Activated naive CD4-positive, alpha-beta T cell treated with anti-CD3 and anti-CD28 coated beads, Interleukin-2, amount 50 U/mL, for 16 hours (primary cell): ENCODE measurements around the gene DAAM1.

Experiments used
- DNase-seq: peaks from one replicate; pipeline ENCODE4 v3.0.0-alpha.2; 2020

The DAAM1 gene

DNA sequence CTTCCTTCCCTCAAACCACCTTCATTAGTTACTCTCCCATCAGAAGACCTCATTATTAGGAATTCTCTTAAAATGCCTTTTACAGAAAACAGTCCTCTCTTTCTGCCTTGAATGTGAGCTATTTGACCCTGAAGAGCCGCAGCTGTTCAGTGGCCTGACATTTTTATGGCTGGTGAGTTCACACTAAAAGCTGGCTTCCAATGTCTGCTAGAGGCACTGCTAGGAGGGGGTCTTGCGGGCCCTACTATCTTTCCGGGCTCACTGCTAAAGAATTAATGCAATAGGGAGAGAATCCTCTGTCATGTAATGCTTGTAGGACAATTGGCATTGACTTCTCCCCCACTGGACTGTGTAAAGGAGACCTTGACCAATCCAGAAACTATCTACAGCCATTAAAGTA is 189.0 kb downstream of the DAAM1 start:
- no peak for DNase-seq

DNA sequence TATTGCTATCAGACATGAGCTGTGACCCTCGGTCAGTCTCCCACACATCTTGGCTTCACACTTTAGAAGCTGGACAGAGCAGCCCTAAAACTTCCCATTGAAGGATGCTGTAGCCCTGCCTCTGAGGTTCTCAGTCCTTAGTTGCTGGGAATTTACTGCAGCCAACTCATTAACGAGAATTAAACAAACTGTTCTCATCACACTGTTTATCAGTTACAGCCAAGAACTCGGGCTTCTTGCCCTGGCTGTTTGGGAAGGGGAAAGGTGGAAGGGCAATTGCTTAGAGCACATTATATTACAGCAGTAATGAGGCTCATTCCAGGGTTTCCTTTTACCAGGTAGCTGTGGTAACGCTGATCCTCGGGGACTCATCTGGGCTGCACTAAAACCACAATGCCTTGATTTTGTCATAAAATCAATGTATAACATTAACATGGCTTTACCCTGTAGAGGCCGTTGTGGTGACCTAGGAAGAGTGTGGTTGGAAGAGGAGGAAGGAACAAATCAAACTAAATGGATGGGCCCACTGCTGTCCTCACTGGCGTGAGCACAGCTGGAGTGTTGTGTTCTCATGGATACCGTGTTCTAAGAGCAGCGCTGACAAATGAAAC is 189.6 kb downstream of the DAAM1 start:
- no peak for DNase-seq

DNA sequence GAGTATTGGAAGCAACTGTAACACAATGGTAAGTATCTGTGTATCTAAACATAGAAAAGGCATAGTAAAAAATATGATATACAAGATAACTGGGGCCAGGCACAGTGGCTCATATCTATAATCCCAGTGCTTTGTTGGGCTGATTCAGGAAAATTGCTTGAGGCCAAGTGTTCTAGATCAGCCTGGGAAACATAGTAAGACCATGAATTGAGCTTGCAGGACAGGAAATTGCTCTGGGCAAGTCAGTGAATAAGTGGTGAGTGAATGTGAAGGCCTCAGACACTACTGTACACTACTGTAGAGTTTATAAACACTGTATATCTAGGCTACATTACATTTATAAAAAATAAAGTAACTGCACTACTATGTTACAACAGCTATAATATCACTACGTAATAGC is 201.5 kb downstream of the DAAM1 start:
- DNase-seq = no peak

DNA sequence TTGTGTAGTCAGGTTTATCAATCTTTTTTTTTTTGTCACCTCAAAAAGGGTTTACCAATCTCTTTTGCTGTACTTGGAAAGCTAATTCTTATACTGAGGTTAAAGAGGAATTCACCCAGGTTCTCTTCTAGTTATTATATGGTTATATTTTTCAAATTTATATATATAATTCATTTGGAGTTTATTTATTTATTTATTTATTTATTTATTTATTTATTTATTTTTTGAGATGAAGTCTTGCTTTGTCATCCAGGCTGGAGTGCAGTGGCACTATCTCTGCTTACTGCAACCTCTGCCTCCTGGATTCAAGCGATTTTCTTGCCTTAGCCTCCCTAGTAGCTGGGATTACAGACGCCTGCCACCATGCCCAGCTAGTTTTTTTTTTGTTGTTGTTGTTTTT is 202.9 kb downstream of the DAAM1 start:
- DNase-seq = no peak

DNA sequence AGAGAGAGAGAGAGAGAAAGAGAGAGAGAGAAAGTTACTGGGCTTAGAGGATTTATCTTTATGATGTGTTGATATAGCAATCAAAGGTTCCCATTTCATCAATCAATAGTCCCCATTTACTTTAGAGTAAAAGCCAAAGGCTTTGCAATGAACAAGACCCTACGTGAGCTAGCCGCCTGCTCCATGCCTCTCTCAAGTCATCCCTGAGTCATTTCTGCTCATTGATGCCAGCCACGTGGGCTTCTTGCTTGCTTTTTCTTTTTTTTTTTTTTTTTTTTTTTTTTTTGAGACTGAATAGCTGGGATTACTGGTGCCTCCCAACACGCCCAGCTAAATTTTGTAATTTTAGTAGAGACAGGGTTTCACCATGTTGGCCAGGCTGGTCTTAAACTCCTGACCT is 205.8 kb downstream of the DAAM1 start:
- DNase-seq = no peak

DNA sequence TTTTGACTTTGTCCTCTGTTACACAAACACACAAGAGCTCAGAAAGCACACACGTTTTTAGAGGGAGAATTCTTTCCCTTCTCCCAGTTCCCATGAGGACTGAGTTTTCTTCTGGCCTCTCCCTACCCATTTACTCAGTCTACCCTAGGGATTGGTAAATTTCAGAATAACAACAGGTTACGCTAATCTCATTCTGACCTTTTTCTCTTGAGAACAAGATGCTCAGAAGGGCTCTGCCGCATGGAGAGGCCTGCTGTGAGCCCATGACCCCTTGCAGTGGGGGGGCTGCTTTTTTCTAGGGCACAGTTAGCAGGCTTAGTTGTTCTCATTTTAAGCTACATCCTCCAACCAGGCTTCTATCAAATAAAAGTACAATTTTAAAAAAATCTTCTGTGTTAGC is 207.2 kb downstream of the DAAM1 start:
- DNase-seq = no peak

DNA sequence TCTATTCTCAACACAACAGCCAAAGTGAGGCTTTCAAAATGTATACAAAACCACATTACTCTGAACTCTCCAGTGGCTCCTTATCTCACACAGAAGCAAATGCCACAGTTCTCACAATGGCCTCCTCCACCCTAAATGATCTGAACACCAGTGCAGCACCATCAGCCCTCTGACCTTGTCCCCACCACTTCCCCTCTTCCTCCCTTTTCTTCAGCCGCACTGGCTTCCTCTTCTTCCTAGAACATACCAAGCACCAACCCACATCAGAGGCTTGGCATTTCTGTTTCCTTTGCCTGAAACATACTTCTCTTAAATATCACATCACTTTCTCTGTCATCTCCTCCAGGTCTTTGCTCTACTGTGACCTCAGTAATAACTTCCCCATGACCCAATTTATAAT is 210.4 kb downstream of the DAAM1 start:
- no peak for DNase-seq

DNA sequence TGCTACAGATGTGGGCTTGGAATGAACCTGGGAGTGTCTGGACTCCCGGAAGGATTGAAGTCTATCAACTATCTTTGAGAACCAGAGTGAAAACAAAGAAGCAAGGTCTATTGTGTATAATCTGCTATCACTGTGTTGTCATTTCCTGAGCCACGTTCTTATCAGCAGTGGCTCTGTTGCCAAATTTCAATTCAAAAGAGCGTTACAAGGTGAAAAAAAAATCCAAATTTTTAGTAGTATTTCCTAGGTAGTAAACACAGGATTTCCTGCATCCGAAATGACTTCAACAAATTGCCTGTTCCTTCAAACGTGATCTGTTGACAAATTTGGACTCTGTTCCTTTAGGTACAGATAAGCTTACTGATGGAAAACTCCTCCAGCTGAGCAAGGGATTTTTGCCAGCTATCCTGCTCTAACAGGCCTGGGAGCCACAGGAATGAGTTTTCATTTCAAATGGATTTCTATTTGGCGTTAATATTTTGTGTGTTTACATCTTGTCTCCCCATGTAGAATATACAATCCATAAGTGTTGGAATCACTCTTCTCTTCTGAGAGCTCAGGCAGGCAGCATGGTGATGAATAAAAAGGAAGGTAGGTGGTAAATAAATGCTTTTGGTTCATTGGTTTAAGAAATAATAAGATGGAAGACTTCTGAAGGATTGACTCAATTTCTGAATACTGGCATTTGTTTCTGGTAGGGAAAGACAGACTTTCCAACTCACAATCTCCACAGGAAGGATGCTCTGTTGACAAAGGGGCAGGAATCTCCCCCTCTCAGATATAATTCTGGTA is 218.2 kb downstream of the DAAM1 start:
- DNase-seq = no peak

DNA sequence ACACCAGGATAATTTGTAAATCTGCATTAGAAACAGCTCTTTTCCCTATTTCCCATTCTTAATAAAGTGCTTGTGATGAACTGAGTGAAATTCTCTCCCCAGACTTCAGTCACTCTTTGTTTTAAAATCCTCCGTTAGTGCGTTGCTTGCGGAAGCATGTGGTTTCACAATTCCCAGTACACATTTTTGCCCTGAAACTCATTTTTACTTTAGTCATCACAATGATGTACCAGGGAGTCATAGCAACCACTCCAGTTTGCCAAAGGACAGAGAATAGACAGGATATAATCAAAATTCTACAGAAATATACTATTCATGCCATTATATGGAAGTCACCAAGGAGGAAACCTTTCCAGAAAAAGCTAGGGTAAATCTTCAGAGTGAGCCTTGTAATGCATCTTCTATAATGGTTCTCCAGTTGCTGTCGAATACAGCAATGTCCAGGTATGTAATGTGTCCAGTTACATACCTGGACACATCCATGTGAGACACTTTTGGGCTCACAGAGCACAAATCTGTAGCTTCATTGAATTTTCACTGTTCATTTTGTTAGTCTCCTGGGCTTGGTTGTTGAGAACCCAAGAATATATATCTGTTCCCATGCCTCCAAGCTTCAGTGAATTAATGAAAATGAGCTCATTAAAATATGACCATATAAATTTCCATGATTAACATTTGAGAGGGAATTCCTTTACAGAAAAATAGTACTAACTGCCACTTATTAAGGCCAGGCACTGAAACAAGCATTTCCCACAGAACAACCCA is 219.0 kb downstream of the DAAM1 start:
- DNase-seq = no peak

DNA sequence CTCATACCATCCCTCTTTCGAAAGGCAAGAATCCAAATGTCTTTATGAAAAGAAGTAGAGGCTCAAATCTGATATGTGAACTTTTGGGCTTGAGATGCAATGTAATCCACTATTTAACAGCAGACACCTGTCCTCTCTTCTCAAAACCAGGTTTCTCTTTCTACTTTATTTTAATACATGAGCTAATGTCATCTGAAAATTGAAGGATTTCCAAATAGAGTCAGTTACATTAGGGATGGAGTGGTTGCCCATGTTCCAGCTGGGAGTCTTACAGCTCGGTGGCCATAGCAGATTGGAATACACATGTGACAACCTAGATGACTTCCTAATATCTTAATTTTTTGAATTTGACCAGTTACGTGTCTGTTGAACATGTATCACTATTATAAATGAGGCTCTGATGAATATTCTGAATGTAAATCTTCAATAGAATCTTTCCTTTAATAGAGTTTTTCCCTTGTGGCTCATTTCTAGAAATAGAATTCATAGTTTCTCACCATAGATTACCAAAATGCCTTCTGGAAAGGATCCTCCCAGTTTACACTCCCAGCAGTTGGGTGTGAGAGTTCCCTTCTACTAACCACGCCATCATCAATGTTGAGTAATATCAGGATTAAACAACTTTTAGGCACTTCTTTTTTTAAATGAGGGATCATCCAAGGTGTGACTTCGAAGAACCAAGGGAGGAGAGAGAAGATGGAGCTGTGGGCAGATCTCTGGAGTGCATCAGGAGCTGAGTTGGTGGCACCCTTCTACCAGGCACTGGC is 227.6 kb downstream of the DAAM1 start:
- no peak for DNase-seq

DNA sequence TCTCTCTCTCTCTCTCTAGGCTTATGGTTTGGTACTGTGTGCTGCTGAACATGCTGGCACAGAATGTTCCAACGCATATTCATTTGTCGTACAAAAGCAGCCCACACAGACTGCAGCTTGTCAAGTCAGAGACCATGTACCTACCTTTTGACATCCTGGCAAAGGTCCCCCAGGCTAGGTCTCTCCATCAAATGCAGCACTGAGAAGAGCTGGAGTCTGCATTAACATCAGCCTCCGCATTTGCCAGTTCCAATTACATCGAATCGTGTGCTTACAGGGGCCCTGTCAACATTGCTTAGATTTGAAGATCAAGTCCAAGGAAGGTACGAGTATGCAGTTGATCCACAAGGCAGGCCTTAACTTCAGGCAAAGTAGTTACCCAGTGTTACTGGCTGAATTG is 228.8 kb downstream of the DAAM1 start:
- no peak for DNase-seq

DNA sequence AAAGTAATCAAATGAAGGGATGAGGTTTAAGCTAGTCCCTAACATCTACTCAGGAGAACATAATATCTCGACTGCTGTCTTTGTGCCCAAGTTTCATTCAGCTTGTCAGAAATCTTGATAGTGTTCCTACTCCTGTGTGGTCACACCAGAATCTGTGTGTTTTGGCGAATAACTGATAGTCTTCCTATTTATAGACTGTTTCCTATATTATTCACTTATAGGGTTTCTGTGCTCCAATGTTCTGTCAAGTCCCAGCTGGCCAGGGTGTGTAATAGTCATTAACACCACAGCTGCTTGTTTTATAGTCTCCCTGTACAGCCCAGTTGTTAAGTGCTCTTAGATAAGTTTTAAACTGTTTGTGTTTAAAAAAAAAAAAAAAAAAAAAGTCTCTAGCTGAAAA is 230.8 kb downstream of the DAAM1 start:
- no peak for DNase-seq
